NCI-H2081 (cell line): ENCODE data around the gene TPTE2.
A peak's percentile ranks its signal among the peaks of the same experiment; 100 is the strongest.
"Not testable (repeated sequence)": the region's sequence is repeated elsewhere in the genome, so short reads cannot be mapped to it uniquely, and the experiment has no call there.

Source experiments
- DNase-seq, 2 experiments: peaks; one replicate each; lab custom pipeline; 2025; lab: John Stamatoyannopoulos, UW

The TPTE2 gene

GRCh38 chr13:19567820-19568534 is 6.6 kb upstream of the TPTE2 start:
- no peak for DNase-seq

DNA sequence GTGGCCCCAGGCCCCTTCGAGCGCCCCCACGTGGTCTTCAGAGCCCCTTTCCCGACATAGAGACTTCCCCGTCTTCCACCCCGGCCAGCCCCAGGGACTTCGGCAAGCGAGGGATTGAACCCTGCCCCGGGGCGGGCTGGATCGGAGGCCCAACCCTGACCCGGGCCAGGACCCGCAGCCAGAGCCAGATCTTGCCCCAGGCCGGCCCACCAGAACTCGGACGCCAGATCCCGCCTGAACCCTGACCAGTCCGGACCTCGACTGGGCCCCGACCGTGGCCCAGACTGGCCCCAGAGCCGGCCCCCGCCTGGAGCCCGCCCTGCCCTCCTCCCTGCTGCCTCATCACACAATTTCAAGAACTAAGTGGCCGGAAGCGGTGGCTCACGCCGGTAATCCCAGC is 253 bp upstream of the TPTE2 start:
- DNase-seq, result no peak

DNA sequence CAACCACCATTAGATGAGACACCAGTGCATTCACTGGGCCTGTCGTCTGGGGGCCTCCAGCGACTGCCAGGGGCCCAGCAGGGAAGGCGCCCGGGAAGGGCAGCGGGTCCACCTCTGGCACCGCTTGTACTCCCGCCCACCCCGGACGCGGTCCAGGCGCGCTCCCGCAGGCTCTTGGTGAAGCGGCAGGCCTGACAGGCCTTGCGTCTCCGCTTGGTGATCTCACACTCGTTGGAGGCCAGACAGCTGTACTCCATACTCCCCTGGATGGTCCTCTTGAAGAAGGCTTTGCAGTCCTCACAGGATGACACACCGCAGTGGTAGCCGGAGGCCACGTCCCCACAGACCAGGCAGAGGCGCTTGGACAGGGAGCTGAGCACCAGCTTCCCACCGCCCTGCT is 660 bp downstream of the TPTE2 start:
- DNase-seq, result not testable (repeated sequence)

DNA sequence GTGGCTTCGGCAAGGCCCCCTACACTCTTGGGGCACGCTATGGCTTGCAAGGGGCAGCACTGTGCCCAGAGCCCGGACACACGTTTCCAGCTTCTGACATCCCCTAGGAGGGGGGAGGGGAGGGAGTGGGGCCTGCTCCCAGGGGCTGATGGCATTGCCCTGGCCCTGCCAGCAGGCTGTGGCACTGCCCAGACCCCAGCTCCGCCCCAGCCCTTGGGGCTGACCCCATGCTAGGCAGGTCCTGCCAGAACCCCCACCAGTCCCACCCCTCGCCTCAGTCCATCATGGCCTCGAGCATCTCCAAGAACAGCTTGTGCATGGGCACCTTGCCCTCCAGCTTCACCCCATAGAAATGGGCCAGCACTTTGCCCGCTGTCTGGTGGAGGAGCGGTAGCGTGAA is 1.6 kb downstream of the TPTE2 start:
- DNase-seq, result not testable (repeated sequence)

- DNase-seq, result not testable (repeated sequence)
These were observed 4.0 kb downstream of the TPTE2 start for GRCh38 chr13:19557287-19557686.

DNA sequence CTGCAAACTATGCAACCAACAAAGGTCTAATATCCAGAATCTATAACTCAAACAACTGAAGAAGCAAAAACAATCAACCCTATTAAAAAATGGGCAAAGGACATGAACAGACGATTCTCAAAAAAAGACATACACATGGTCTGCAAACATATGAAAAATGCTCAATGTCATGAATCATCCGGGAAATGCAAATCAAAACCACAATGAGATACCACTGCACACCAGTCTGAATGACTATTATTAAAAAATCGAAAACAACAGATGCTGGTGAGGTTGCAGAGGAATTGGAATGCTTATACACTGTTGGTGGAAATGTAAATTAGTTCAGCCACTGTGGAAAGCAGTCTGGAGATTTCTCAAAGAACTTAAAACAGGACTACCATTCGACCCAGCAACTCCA is 12.1 kb downstream of the TPTE2 start:
- not testable (repeated sequence) for DNase-seq

DNA sequence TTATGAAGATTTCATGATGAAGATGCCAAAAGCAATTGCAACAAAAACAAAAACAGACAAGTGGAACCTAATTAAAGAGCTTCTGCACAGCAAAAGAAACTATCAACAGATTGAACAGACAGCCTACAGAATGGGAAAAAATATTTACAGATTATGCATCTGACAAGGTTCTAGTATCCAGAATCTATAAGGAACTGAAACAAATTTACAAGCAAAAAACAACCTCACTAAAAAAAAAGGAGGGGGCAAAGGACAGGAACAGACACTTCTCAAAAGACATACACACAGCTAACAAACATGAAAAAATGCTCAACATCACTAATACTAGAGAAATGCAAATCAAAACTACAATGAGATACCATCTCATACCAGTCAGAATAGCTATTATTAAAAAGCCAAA is 35.7 kb downstream of the TPTE2 start:
- not testable (repeated sequence) for DNase-seq

GRCh38 chr13:19519049-19519448 is 42.3 kb downstream of the TPTE2 start:
- DNase-seq, result no peak

DNA sequence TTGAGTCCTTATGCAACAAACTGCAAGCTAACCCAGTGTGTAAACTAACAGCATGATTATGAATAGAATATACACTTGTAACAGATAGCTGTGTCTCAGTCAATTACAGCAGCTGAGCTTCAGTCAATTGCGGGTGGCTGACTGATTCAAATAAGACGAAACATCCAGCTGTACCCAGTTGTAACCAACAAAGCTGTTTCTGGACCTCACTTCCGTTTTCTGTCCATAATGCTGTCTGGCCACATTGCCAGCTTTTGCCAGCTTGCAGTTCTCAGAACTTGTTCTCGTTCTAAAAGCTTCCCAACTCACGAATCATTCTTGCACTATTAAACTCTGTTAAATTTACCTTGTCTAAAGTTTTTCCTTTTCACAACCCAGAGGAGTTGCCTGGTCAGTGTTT is 53.7 kb downstream of the TPTE2 start:
- DNase-seq, result not testable (repeated sequence)

- DNase-seq, result not testable (repeated sequence)
These were observed 101.2 kb downstream of the TPTE2 start for GRCh38 chr13:19460126-19460525.

DNA sequence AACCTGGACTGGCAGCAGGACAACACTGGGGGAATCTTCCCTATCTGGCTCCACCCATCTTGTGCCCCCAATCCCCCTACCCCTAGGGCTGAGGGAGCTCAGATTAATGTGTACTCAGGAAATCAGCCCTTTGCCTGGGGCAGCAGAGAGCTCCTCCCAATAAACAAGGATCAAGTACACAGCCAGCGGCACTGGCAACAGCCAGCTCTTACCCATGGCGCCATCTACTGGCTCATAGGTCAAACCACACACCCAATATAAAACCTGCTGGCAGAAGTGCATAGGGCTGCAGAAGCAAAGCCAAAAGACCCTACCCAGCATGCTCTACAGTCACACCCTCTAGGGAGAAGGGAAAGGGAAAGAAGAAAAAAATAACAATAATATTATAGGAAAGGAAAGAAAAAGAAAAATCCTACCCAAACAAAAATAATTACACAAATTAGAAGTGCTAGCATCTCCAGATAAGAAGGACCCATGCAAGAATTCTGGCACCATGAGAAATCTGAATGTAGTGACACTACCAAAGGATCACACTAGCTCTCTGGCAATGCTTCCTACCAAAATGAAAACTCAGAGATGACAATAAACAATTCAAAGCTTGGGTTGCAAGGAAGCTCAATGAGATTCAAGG is 122.2 kb downstream of the TPTE2 start:
- peak; percentile 21 to 38 for DNase-seq

GRCh38 chr13:19437780-19438179 is 123.6 kb downstream of the TPTE2 start:
- DNase-seq, result not testable (repeated sequence)

DNA sequence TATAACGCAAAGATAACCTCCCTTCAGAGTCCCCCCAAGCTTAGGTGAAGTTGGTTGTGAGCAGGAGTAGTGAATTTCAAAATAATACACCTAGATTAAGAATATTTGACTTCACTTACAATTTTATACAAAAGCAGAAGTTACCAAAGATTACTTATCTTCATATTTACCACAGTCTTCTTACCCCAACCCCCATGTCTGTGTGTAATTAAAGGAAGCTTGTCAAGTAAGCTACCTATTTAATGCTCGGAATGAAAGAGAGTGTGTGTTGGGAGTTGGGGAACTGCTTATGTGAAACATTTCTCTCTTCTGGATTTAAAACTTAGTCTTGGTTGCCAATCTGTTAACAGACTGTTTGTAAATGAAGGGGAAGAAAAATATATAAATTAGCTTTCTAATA is 139.1 kb downstream of the TPTE2 start:
- not testable (repeated sequence) for DNase-seq

- not testable (repeated sequence) for DNase-seq
These were observed 148.8 kb downstream of the TPTE2 start for GRCh38 chr13:19412494-19412893.

GRCh38 chr13:19382746-19383511 is 178.4 kb downstream of the TPTE2 start:
- DNase-seq, result not testable (repeated sequence)

DNA sequence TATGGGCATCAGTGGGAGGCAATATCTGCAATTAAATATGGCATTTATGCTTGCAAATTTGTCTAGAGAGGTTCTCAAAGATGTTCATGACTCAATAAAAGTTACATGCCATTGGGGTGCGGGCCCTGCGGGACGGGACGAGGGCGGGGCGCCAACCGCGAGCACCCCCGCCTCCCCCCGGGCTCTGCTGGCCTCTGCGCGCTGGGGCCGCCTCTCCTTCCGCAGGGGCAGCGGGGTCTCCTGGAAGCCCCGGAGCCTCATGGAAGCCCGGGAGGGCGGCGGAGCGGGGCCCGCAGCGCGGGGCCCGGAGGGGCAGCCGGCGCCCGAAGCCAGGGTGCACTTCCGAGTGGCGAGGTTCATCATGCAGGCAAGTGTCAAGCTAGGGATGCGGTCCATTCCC is 179.2 kb downstream of the TPTE2 start:
- no peak for DNase-seq
